H1 (cell line): ENCODE data around the gene NEDD9. TPM values are rescaled to one million over a fixed set of nuclear protein-coding genes. Genes with fewer than 3 reads are reported as not detected.

Experiments used
- CTCF ChIA-PET: fragments of 300-600 bp; sonication (Branson Sonifier 250); formaldehyde crosslinking; loops from one replicate; lab custom pipeline; 2021; ENCODE audit not compliant: partially characterized antibody; lab: Charles Lee
- POLR2A ChIA-PET: fragments of 300-600 bp; sonication (Branson Sonifier 250); formaldehyde crosslinking; loops from one replicate; lab custom pipeline; 2021; ENCODE audit warnings: inconsistent platforms; ENCODE audit not compliant: partially characterized antibody; lab: Charles Lee
- DNase-seq, 2 experiments: peaks; one replicate each; pipeline versions ENCODE4 v3.0.0 to v3.0.0-alpha.2; 2010 to 2022; ENCODE audit warnings: low spot score in 2 of 2, low read depth in 1 of 2, mixed read lengths in 1 of 2
- FAIRE-seq: peaks from 2 replicates; lab custom pipeline; 2011; peaks lifted over from hg19 to GRCh38; lab: Jason Lieb, UNC
- H2AFZ ChIP-seq: 2 replicates; pipeline ENCODE4 v1.8.1; 2012; ENCODE audit warnings: low read length, inconsistent platforms
- H2AK5ac ChIP-seq: 2 replicates; pipeline ENCODE4 v1.6.1; 2013; ENCODE audit warnings: low read depth, low read length
- H2BK120ac ChIP-seq: replicated peaks from 2 replicates; pipeline ENCODE3; 2013; ENCODE audit warnings: low read depth, low read length, inconsistent platforms
- H2BK12ac ChIP-seq: 2 replicates; pipeline ENCODE4 v1.6.1; 2013; ENCODE audit warnings: low read depth, low read length
- H2BK15ac ChIP-seq: 2 replicates; pipeline ENCODE4 v1.6.1; 2013; ENCODE audit warnings: low read length
- H2BK20ac ChIP-seq: 2 replicates; pipeline ENCODE4 v1.6.1; 2013; ENCODE audit warnings: low read length
- H2BK5ac ChIP-seq: 2 replicates; pipeline ENCODE4 v1.6.1; 2013; ENCODE audit warnings: low read depth, low read length
- H3K14ac ChIP-seq: 2 replicates; pipeline ENCODE4 v1.6.1; 2013; ENCODE audit warnings: inconsistent platforms; ENCODE audit not compliant: insufficient read length
- H3K18ac ChIP-seq: 2 replicates; pipeline ENCODE4 v1.6.1; 2013; ENCODE audit warnings: low read length; ENCODE audit errors: extremely low read depth
- H3K23ac ChIP-seq: 2 replicates; pipeline ENCODE4 v1.6.1; 2013; ENCODE audit warnings: inconsistent platforms; ENCODE audit not compliant: insufficient read length
- H3K23me2 ChIP-seq: 2 replicates; pipeline ENCODE4 v1.6.1; 2013; ENCODE audit warnings: low read depth, low read length
- H3K27ac ChIP-seq: 2 replicates; pipeline ENCODE4 v1.6.1; 2011; ENCODE audit warnings: low read depth, low read length, inconsistent platforms
- H3K27me3 ChIP-seq, 4 experiments: replicated peaks in 1 of 4; 1 replicate in 1 of 4; 2 replicates in 3 of 4; pipeline versions ENCODE4 v1.6.1 to v1.8.1; 2011 to 2013; ENCODE audit warnings: low read length in 3 of 4, mild to moderate bottlenecking in 3 of 4, inconsistent platforms in 2 of 4, mixed read lengths in 2 of 4, moderate library complexity in 1 of 4; ENCODE audit not compliant: control insufficient read depth in 3 of 4, insufficient read depth in 3 of 4; ENCODE audit errors: extremely low read depth in 1 of 4
- H3K36me3 ChIP-seq, 4 experiments: 2 replicates each; pipeline versions ENCODE4 v1.6.1 to v1.8.1; 2011 to 2013; ENCODE audit warnings: mild to moderate bottlenecking in 4 of 4, low read length in 3 of 4, moderate library complexity in 2 of 4, control low read depth in 1 of 4, inconsistent platforms in 1 of 4; ENCODE audit not compliant: insufficient read depth in 4 of 4, control insufficient read depth in 2 of 4
- H3K4ac ChIP-seq: replicated peaks from 2 replicates; pipeline ENCODE3; 2013; ENCODE audit warnings: low read length, low read depth, mixed read lengths, inconsistent platforms; ENCODE audit not compliant: insufficient read length
- H3K4me1 ChIP-seq, 4 experiments: replicated peaks in 1 of 4; 1 replicate in 1 of 4; 2 replicates in 3 of 4; pipeline versions ENCODE4 v1.6.1 to v1.8.1; 2011 to 2013; ENCODE audit warnings: low read length in 3 of 4, inconsistent platforms in 2 of 4, mixed read lengths in 1 of 4; ENCODE audit not compliant: insufficient read depth in 4 of 4, control insufficient read depth in 3 of 4
- H3K4me2 ChIP-seq, 2 experiments: 2 replicates each; pipeline versions ENCODE4 v1.6.1 to v1.8.1; 2011 to 2013; ENCODE audit warnings: low read depth in 2 of 2, low read length in 2 of 2, control low read depth in 1 of 2, inconsistent platforms in 1 of 2, mild to moderate bottlenecking in 1 of 2; ENCODE audit not compliant: insufficient read depth in 1 of 2
- H3K4me3 ChIP-seq, 4 experiments: fragments of 200-600, 300-600 bp in 1 of 4; sonication (generic), shearing (Covaris generic), sonication (Bioruptor Twin) in 1 of 4; 2 replicates each; pipeline versions ENCODE4 v1.5.1 to v1.8.1; 2011 to 2016; ENCODE audit warnings: low read length in 4 of 4, low read depth in 3 of 4, control low read depth in 2 of 4, inconsistent platforms in 2 of 4, mild to moderate bottlenecking in 2 of 4, mixed read lengths in 1 of 4, moderate library complexity in 1 of 4; ENCODE audit not compliant: insufficient read depth in 2 of 4; ENCODE audit errors: extremely low read depth in 1 of 4
- H3K56ac ChIP-seq: replicated peaks from 2 replicates; pipeline ENCODE3; 2013; ENCODE audit warnings: low read depth, mild to moderate bottlenecking, mixed read lengths, low read length, inconsistent platforms; ENCODE audit not compliant: insufficient read length
- H3K79me1 ChIP-seq: 2 replicates; pipeline ENCODE4 v1.6.1; 2013; ENCODE audit warnings: low read depth, low read length, control low read depth
- H3K79me2 ChIP-seq, 2 experiments: 2 replicates each; pipeline versions ENCODE4 v1.6.1 to v1.8.1; 2012 to 2013; ENCODE audit warnings: low read length in 2 of 2, mild to moderate bottlenecking in 2 of 2, inconsistent platforms in 1 of 2; ENCODE audit not compliant: insufficient read depth in 2 of 2, control insufficient read depth in 1 of 2
- H3K9ac ChIP-seq, 4 experiments: replicated peaks in 1 of 4; 1 replicate in 1 of 4; 2 replicates in 3 of 4; pipeline versions ENCODE4 v1.6.1 to v1.8.1; 2011 to 2013; ENCODE audit warnings: low read depth in 3 of 4, low read length in 3 of 4, control low read depth in 2 of 4, mild to moderate bottlenecking in 2 of 4, moderate library complexity in 2 of 4, inconsistent platforms in 1 of 4; ENCODE audit errors: extremely low read depth in 1 of 4
- H3K9me3 ChIP-seq, 2 experiments: 2 replicates each; pipeline versions ENCODE4 v1.6.1 to v1.8.1; 2012 to 2013; ENCODE audit warnings: mild to moderate bottlenecking in 2 of 2, moderate library complexity in 2 of 2, control low read depth in 1 of 2, inconsistent platforms in 1 of 2, low read depth in 1 of 2, low read length in 1 of 2, mixed read lengths in 1 of 2; ENCODE audit not compliant: insufficient read depth in 2 of 2
- H4K20me1 ChIP-seq, 2 experiments: replicated peaks in 1 of 2; 2 replicates each; pipeline versions ENCODE3 to v1.8.1; 2011 to 2013; ENCODE audit warnings: inconsistent platforms in 2 of 2, low read length in 2 of 2, mild to moderate bottlenecking in 1 of 2; ENCODE audit not compliant: insufficient read depth in 2 of 2, control insufficient read depth in 1 of 2
- H4K5ac ChIP-seq: 2 replicates; pipeline ENCODE4 v1.6.1; 2013; ENCODE audit warnings: low read length, low read depth, mixed read lengths, inconsistent platforms; ENCODE audit not compliant: insufficient read length
- H4K8ac ChIP-seq: 2 replicates; pipeline ENCODE4 v1.8.0; 2013; ENCODE audit warnings: mild to moderate bottlenecking, moderate library complexity, low read length, inconsistent platforms; ENCODE audit not compliant: insufficient read depth; ENCODE audit errors: extremely low read depth
- H4K91ac ChIP-seq: replicated peaks from 2 replicates; pipeline ENCODE3; 2013; ENCODE audit warnings: low read length, mixed read lengths, inconsistent platforms; ENCODE audit not compliant: insufficient read length
- BACH1 ChIP-seq: IDR thresholded peaks from 2 replicates; pipeline ENCODE4 v1.6.1; 2012; ENCODE audit warnings: low read length, improper control_type of control experiment
- BCL11A ChIP-seq, 2 experiments: IDR thresholded peaks; one replicate each; pipeline ENCODE4 v1.6.1; 2011; ENCODE audit warnings: low read depth in 2 of 2, low read length in 2 of 2, mild to moderate bottlenecking in 2 of 2
- GTF2F1 ChIP-seq: IDR thresholded peaks from 2 replicates; pipeline ENCODE4 v1.6.1; 2012; ENCODE audit warnings: low read depth, low read length, improper control_type of control experiment, borderline replicate concordance
- HDAC6 ChIP-seq: IDR thresholded peaks from one replicate; pipeline ENCODE4 v1.7.1; 2012; ENCODE audit warnings: low read depth, mild to moderate bottlenecking, inconsistent platforms, low read length, moderate library complexity
- JUND ChIP-seq: IDR thresholded peaks from 2 replicates; pipeline ENCODE4 v1.6.1; 2011; ENCODE audit warnings: mild to moderate bottlenecking, improper control_type of control experiment, low read length
- RNF2 ChIP-seq: fragments of 200-900, 300-1000 bp; sonication (generic); IDR thresholded peaks from 2 replicates; pipeline ENCODE4 v1.7.1; 2016; ENCODE audit warnings: borderline replicate concordance, low read depth, mild to moderate bottlenecking, antibody characterized with exemption, low read length; ENCODE audit not compliant: poor library complexity, severe bottlenecking; ENCODE audit errors: missing control alignments
- SIN3A ChIP-seq, 2 experiments: IDR thresholded peaks in 1 of 2; conservative IDR thresholded peaks in 1 of 2; 2 replicates each; pipeline ENCODE4 v1.6.1; 2011 to 2012; ENCODE audit warnings: low read length in 2 of 2, improper control_type of control experiment in 1 of 2, low read depth in 1 of 2, mild to moderate bottlenecking in 1 of 2
- SIRT6 ChIP-seq: IDR thresholded peaks from one replicate; pipeline ENCODE4 v1.7.1; 2012; ENCODE audit warnings: low read length, inconsistent platforms
- SP1 ChIP-seq: IDR thresholded peaks from 2 replicates; pipeline ENCODE4 v1.6.1; 2011; ENCODE audit warnings: low read depth, low read length
- SUZ12 ChIP-seq: fragments of 200-600 bp; sonication (generic); IDR thresholded peaks from 2 replicates; pipeline ENCODE4 v1.6.1; 2012; ENCODE audit warnings: mild to moderate bottlenecking, inconsistent platforms, low read length, moderate library complexity, mixed read lengths
- TBP ChIP-seq: IDR thresholded peaks from 2 replicates; pipeline ENCODE4 v1.6.1; 2011; ENCODE audit warnings: low read depth, low read length, improper control_type of control experiment
- TEAD4 ChIP-seq: IDR thresholded peaks from 2 replicates; pipeline ENCODE4 v1.6.1; 2012; ENCODE audit warnings: low read depth, low read length, inconsistent platforms, mixed read lengths
- ZNF274 ChIP-seq: IDR thresholded peaks from 2 replicates; pipeline ENCODE4 v1.7.0; 2012; ENCODE audit warnings: low read length, borderline replicate concordance; ENCODE audit errors: extremely low read depth
- WGBS, 2 experiments: shearing (Covaris generic) in 1 of 2; methylation state at CpG; one replicate each; pipeline versions ENCODE4 v1.1.6 to v1.1.7; 2013 to 2015; ENCODE audit warnings: low lambda C conversion rate in 2 of 2, mixed read lengths in 2 of 2, inconsistent platforms in 1 of 2, low coverage in 1 of 2, missing lambda C conversion rate in 1 of 2; ENCODE audit not compliant: insufficient replicate concordance in 2 of 2, insufficient coverage in 1 of 2, insufficient read length in 1 of 2; ENCODE audit errors: extremely low coverage in 1 of 2, missing lambda C conversion rate in 1 of 2; 5-methylcytosine and 5-hydroxymethylcytosine counted together
- polyA plus RNA-seq, 7 experiments: library from polyadenylated mRNA; depleted of rRNA in 3 of 7; stranded (reverse) in 5 of 7; unstranded in 2 of 7; fragments of >200 nt in 5 of 7; fragments of 200-250 nt in 2 of 7; gene quantifications; 1 replicate in 5 of 7; 2 replicates in 1 of 7; 4 replicates in 1 of 7; pipeline versions ENCODE4 v1.2.1 to v1.2.3, GENCODE V29; 2011 to 2013; ENCODE audit warnings: missing spikeins in 2 of 7, mixed read lengths in 2 of 7
- total RNA-seq: library from RNA; stranded (reverse); fragmentation: NEBNext Ultra II Directional; extraction: Animal tissue kit (Norgen Biotek cat#: 25700); gene quantifications from 2 replicates; pipeline ENCODE4 v1.2.1, GENCODE V29; 2021

The NEDD9 gene
- total and polyA plus RNA-seq, 2 of the 8 experiments (the other 6 are each of a cell fraction or from before 2014, with no cell fraction given), result 3.6 to 12.0 TPM

DNA sequence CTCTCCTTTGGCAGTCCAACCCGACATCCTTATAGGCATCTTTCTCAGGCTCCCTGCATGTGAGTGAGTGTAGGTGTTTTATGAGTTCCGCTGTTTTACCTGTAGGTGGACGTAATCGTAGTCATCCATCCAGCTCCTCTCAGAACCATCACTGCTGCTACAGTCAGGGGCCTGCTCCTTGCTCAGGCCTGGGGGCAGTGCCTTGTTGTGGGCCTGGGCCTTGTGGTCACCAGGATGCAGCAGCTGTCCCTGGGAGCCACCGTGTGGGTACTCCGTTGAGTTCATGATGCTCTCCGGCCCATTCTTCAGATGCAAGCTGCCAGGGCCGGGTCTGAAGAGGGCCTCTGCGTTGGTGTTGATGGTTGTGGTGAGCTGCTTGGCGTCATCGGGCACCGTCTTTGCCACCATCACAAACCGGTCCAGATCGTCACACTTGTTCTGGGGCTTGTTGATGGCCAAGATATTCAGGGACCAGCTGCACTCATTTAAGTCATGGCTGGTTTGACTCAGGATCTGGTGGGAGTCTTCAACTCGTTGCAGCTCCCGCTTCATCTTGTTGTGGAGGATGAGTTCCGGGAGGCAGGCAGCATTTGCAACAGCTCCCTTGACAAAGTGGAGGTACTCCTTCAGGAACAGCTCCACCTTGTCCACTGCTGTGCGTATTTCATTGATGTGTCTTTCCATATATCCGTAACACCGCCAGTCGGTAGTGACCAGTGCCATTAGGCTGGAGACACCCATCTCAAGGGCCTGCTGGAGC, 42.4 kb downstream of the NEDD9 start:
- no peak for FAIRE-seq
- TF ChIP-seq ZNF274 (no peak), SUZ12 (no peak), SP1 (no peak), RNF2 (no peak), BCL11A (IDR thresholded peaks at IDR 0.05; ENCODE audit: low read depth in 2 of 2, low read length in 2 of 2) (no peak), BACH1 (no peak), TEAD4 (no peak), SIN3A (conservative IDR thresholded peaks at IDR 0.05 in 1 of 2, IDR thresholded peaks at IDR 0.05 in 1 of 2; ENCODE audit: low read depth in 1 of 2, low read length in 2 of 2) (no peak), GTF2F1 (no peak), TBP (no peak), HDAC6 (no peak), JUND (no peak), SIRT6 (no peak)

More for the DNA sequence above, 42.4 kb downstream of the NEDD9 start:
- Histone ChIP-seq H4K8ac (no peak overlapping the region), H2BK15ac (no peak overlapping the region), H4K20me1 (no peaks in the 10 kb centered on the region), H3K9ac (no peak overlapping the region), H3K18ac (no peak overlapping the region), H3K56ac (no peak overlapping the region), H3K14ac (no peak overlapping the region), H3K27ac (no peak overlapping the region), H3K4me3 (no peak overlapping the region), H4K5ac (no peak overlapping the region), H2BK5ac (no peak overlapping the region), H2BK20ac (no peak overlapping the region), H3K79me2 (no peaks in the 10 kb centered on the region), H2AK5ac (no peak overlapping the region), H3K23me2 (no peaks in the 10 kb centered on the region), H2AFZ (no peak overlapping the region), H3K79me1 (no peaks in the 10 kb centered on the region), H3K4ac (no peak overlapping the region), H3K9me3 (no peaks in the 10 kb centered on the region), H3K4me1 (peaks cover 0 to 9% (median 7%) of the 10 kb centered on the region in 4 experiments; a peak in 5 of 7 replicates), H4K91ac (no peak overlapping the region), H2BK12ac (no peak overlapping the region; the same call in 1 of the 2 replicates), H2BK120ac (no peak overlapping the region), H3K4me2 (no peak overlapping the region), H3K23ac (no peak overlapping the region), H3K27me3 (no peaks in the 10 kb centered on the region), H3K36me3 (peaks cover 2 to 9% (median 3%) of the 10 kb centered on the region in 4 experiments; a peak in 6 of 8 replicates)
- ChIA-PET POLR2A (no interaction called here), CTCF (interaction anchor here (0.5 to 10.7 kb wide), 10 partner anchors 10 to 306 kb away, joined by 3 to 62 read pairs (median 6); no protein-coding TSS in a partner anchor)
- WGBS, 2 experiments, result 89% methylated on average over 21 of the region's 21 CpGs; no CpG with 5 or more reads in 1 of the 2 experiments
- DNase-seq, result no peak
